HS-5 (cell line): ENCODE results near the gene DRC7.
"Not testable (repeated sequence)": the region's sequence is repeated elsewhere in the genome, so short reads cannot be mapped to it uniquely, and the experiment has no call there.

Source experiments
- DNase-seq: peaks from one replicate; pipeline ENCODE4 v3.0.0-alpha.2; 2012; ENCODE audit warnings: low read depth

DRC7 gene

GRCh38 chr16:57762365-57763040 lies 67.9 kb downstream of the DRC7 start:
- DNase-seq = no peak

GRCh38 chr16:57763285-57764005 lies 68.8 kb downstream of the DRC7 start:
- DNase-seq = no peak

- DNase-seq = no peak
Measured at GRCh38 chr16:57764006-57764340, 69.4 kb downstream of the DRC7 start.

GRCh38 chr16:57764341-57765159 lies 69.9 kb downstream of the DRC7 start:
- DNase-seq = peak; percentile 75

GRCh38 chr16:57765160-57765728 lies 70.6 kb downstream of the DRC7 start:
- DNase-seq = no peak

DNA sequence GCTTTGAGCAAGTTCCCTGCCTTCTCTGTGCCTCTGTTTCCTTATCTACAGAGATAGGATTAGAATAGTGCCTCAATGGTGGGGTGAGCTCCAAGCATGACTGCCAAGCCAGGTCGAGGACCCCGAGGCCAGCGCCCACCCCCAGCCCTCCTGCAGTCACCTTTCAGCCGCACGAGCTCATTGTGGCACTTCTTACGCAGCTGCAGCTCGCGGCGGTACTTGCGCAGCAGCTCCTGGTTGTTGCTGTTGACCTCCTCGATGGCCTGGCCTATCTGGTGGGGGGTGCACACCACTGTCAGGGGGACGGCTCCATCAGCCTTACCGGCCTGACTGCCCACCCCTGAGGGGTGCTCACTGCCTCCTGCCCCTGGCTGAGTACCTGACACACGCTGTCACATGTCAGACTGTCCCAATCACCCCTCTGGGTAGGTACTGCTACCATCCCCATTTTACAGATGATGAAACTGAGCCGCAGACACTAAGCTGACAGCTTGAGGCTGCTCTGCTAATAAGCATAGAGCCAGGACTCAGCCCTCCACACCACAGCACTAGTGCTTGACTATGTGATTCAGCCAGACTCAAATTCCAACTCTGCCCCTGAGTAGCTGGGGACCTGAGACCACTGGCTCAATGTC lies 72.2 kb downstream of the DRC7 start:
- no peak for DNase-seq

DNA sequence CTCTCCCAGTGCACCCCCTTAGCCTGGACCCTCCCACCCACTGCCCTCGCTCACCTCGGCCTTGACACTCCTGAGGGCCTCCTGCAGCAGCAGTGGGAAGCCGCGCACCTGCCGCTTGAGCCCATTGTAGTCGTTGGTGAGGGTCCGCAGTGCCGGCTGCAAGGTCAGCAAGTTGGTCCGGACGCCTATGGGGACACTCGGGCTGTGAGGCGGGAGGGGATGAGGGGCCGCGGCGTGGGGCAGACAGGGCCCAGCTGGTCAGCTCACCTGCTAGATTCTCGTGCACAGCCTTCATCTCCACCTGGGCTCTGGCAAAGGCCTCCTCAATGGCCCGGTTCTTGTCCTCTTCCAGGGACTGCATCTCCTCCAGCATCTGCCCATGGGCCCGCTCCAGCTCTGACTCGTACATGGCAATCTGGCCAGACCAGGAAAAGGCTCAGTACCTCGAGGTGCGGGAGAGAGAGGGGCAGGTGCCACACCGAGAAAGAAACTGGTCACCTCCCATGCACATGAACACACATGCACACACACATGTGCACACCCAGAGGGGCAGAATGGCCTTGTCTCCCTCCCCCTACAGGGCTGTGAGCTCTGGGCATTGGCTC lies 75.0 kb downstream of the DRC7 start:
- no peak for DNase-seq

GRCh38 chr16:57770361-57770760 lies 75.8 kb downstream of the DRC7 start:
- no peak for DNase-seq

GRCh38 chr16:57771141-57771785 lies 76.7 kb downstream of the DRC7 start:
- DNase-seq = no peak

DNA sequence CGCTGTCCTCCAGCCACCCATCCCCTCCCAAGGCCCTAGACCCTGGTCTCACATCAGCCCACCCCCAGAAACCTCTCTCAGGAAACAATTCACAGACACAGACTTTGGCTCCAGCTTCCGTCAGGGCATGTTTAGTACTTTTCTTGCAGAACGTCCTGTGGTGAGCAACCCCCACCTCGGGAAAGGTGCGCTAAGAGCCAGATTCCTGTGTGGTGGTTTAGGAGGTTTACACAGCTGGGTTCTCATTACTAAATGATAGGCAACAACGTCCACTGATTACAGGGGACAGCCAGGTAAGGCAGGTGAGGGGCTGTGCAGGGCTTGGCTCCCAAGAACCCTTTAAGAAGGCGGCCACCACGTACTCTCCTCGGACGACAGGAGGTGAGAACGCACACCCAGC lies 78.4 kb downstream of the DRC7 start:
- DNase-seq = no peak

- no peak for DNase-seq
Measured at GRCh38 chr16:57773655-57774295, 79.2 kb downstream of the DRC7 start.

DNA sequence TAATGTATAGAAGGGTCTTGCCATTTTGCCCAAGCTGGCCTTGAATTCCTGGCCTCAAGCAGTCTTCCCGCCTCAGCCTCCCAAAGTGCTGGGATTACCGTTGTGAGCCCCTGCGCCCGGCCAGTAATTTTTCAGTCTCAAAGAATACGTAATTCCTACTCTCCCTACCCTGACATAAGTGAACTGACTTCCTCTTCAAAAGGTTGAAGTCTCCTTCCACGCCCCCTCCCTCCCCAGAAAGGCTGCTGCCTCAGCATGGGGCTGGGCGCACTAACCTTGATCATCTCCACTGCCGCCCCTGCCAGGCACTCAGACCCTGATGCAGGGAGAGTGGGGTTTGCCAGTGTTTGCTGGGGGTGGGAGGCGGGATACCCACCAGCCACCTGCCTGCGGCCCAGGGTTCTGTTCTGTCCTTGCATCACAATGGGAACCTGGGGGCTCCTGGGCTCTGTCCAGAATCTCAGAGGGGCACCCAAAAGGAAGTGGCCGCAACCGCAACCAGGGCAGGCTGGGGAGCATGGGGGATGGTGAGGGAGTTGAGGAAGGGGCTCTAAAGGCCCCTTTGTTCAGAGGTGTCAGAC lies 80.2 kb downstream of the DRC7 start:
- DNase-seq = no peak

GRCh38 chr16:57775661-57776469 lies 81.3 kb downstream of the DRC7 start:
- DNase-seq = no peak

GRCh38 chr16:57778658-57779057 lies 84.1 kb downstream of the DRC7 start:
- DNase-seq = no peak

- DNase-seq = not testable (repeated sequence)
Measured at GRCh38 chr16:57779836-57780235, 85.2 kb downstream of the DRC7 start.

DNA sequence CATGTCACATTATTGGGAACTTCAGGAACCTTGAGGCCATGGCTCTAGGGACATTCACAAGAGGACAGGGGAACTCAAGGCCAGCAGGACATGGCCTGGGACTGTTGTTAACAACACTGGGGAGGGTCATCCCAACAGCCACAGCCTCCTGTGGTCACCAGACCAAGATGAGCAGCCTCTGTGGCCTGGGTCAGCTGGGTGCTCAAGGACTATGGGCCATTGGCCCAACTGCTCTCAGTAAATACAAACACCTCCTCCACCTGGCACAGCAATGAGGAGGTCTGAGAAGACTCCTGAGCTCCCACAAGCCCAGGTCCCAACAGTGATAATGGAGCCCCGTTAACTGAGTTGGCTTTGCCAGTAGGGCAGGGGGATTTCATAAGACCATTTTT lies 86.7 kb downstream of the DRC7 start:
- DNase-seq = no peak
